ENCODE results near the gene PLEKHM3.

Gene PLEKHM3

DNA sequence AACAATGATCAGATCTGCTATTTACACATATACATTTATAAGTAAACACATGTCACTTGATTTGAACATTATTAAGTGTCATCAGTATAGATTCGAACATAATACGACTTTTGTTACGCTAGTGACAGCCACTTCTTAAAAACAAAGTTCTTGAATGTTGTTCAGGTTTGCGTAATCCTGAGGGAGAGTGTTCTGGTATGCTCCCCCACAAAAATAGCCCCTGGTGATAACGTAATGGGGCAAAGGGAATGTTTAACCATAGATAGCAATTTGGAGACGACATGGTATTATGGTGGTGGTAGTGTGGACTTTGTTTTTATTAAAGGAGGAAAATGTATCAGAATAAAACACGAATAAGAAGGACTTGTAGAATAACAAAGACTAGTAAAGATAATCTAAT lies 90.6 kb downstream of the PLEKHM3 start:
- TF ChIP-seq CTCF (IDR thresholded peaks at IDR 0.05; ENCODE audit: low read depth, low read length, missing control alignments): no peak
- DNase-seq (ENCODE audit: low read depth): no peak
- H3K4me3 ChIP-seq (ENCODE audit: low read depth, low read length): no peak overlapping the region

- no peak for TF ChIP-seq CTCF (IDR thresholded peaks at IDR 0.05; ENCODE audit: low read depth, low read length, missing control alignments)
- H3K4me3 ChIP-seq (ENCODE audit: low read depth, low read length): no peak overlapping the region
- no peak for DNase-seq (ENCODE audit: low read depth)
Measured at GRCh38 chr2:207933396-207934065, 91.8 kb downstream of the PLEKHM3 start.

GRCh38 chr2:207932106-207932505 lies 93.2 kb downstream of the PLEKHM3 start:
- TF ChIP-seq CTCF (IDR thresholded peaks at IDR 0.05; ENCODE audit: low read depth, low read length, missing control alignments): no peak
- no peak overlapping the region for H3K4me3 ChIP-seq (ENCODE audit: low read depth, low read length)
- no peak for DNase-seq (ENCODE audit: low read depth)

DNA sequence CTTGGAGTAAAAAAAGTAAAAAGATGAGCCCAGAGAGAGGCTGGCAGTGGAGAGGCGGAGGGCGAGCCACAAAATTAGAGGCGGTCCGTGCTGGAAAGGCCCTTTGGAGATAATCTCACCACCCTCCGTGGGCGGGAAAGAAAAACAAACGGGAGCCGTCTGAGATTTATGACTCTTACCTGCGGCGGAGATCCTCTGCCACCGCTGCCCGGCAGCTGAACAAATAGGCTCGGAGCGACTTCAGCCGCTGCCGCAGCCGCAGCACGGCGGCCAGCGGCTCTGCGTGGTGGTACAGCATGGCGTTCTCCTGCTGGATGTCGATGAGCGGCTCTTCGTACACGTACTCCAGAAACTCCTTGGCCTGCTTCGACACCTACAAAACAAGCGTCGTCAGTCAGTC lies 94.6 kb downstream of the PLEKHM3 start:
- no peak overlapping the region for H3K4me3 ChIP-seq (ENCODE audit: low read depth, low read length)
- no peak for DNase-seq (ENCODE audit: low read depth)
- no peak for TF ChIP-seq CTCF (IDR thresholded peaks at IDR 0.05; ENCODE audit: low read depth, low read length, missing control alignments)

GRCh38 chr2:207929923-207930322 lies 95.4 kb downstream of the PLEKHM3 start:
- DNase-seq (ENCODE audit: low read depth): no peak
- TF ChIP-seq CTCF (IDR thresholded peaks at IDR 0.05; ENCODE audit: low read depth, low read length, missing control alignments): no peak

GRCh38 chr2:207928079-207928478 lies 97.2 kb downstream of the PLEKHM3 start:
- H3K4me3 ChIP-seq (ENCODE audit: low read depth, low read length): no peak overlapping the region
- TF ChIP-seq CTCF (IDR thresholded peaks at IDR 0.05; ENCODE audit: low read depth, low read length, missing control alignments): no peak

More at GRCh38 chr2:207929923-207930322, 95.4 kb downstream of the PLEKHM3 start:
- no peak overlapping the region for H3K4me3 ChIP-seq (ENCODE audit: low read depth, low read length)

GRCh38 chr2:207926989-207927300 lies 98.4 kb downstream of the PLEKHM3 start:
- no peak for DNase-seq (ENCODE audit: low read depth)
- H3K4me3 ChIP-seq (ENCODE audit: low read depth, low read length): no peak overlapping the region
- TF ChIP-seq CTCF (IDR thresholded peaks at IDR 0.05; ENCODE audit: low read depth, low read length, missing control alignments): no peak

More at GRCh38 chr2:207928079-207928478, 97.2 kb downstream of the PLEKHM3 start:
- DNase-seq (ENCODE audit: low read depth): no peak
